HG02623 (cell line): ENCODE measurements around the gene NDUFA8.

ENCODE experiments used
- ATAC-seq: cut with Tn5 transposase; IDR thresholded peaks from one replicate; pipeline ENCODE4 v1.9.1; 2021; ENCODE audit warnings: moderate library complexity; ENCODE audit not compliant: unreplicated experiment

Gene NDUFA8

DNA sequence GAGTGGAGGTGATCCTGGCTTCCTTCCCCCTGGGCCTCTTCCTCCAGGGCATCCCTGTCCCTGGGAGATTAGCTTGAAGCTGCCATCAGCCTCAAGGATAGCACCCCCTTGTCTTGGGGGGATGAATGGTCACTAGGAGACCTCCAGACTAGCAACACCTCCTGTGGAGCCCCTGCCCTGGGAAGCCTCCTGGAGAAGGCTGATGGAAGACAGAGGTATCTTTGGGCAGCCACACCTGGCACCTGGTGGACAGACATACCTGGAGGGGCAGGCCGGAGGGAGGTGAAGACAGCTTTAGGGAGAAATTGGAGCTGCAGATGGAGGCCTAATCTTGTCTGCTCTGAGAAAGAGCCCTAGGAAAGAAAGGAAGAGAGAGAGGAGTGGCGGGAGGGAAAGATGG, 57.4 kb downstream of the NDUFA8 start:
- no peak for ATAC-seq

DNA sequence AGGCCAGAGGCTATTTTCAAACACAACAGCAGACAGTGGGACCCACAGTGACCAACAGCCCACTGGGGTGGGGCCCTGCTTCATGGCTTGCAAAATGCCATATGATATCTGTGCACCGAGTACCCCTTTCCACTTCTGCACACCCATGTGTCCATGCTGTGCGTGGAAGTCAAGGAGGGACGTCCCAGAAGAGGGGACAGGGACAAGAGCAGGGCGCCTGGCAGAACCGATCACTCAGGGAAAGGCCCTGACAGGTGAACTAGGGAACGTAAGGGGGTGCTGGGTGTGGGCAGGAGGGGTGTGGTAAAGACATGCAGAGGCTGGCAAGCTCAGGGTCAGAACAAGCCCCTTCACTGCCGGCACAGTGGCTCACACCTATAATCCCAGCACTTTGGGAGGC, 58.8 kb downstream of the NDUFA8 start:
- no peak for ATAC-seq

DNA sequence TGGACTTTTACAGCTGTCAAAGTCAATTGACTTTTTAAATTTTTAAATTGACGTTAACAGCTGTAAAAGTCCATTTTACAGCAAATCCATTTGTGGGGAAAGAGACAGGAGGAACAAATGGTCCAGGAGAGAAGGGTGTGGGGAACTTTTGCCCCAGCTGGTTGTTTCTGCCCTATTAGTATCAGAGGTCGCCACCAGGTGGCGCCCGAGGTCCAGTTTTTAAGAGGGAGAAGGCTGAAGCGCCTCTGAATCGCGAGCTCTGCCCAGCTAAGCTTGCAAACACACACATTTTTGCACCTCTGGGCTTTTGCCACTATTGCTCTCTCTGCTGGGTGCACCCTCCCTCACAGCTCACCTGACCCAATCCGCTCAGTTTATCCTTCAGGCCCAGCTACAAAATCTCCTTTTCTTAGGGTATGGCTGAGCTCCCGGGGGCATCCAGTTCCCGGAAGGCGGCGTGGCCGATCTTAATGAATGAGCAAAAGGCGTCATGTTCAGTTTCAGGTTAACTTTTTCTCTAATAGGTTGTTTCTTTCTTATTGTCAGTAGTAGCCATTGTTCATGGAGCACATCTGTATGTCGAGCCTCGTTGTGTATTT, 60.2 kb downstream of the NDUFA8 start:
- peak; percentile 68 for ATAC-seq

DNA sequence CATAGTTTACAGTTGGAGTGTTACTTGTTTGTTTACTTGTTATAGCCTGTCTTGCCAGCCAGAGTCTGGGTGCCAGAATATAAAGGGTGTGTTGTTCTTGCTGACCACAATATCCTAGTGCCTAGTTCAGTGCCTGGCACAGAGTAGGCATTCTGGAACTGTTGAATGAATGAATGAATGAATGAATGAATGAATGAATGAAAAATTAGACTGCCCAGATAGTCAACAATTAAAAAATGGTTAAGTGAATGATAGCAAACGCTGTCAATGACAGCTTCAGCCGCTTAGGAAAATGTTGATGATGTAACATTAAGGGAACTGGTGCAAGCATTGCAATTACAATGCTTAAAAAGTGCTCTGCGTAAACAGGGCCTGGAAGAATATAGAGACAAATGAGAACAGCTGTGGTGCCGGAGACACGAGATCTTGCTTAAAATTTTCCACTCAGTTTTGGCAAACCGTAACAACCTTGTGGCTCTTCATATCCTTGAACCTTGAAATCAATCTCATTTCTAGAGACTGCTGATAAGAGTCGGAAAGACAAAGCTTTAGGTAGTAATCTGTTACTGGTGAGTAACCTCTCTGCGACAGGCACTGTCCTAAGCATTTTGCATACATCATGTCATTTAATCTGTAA, 61.8 kb downstream of the NDUFA8 start:
- ATAC-seq = no peak

DNA sequence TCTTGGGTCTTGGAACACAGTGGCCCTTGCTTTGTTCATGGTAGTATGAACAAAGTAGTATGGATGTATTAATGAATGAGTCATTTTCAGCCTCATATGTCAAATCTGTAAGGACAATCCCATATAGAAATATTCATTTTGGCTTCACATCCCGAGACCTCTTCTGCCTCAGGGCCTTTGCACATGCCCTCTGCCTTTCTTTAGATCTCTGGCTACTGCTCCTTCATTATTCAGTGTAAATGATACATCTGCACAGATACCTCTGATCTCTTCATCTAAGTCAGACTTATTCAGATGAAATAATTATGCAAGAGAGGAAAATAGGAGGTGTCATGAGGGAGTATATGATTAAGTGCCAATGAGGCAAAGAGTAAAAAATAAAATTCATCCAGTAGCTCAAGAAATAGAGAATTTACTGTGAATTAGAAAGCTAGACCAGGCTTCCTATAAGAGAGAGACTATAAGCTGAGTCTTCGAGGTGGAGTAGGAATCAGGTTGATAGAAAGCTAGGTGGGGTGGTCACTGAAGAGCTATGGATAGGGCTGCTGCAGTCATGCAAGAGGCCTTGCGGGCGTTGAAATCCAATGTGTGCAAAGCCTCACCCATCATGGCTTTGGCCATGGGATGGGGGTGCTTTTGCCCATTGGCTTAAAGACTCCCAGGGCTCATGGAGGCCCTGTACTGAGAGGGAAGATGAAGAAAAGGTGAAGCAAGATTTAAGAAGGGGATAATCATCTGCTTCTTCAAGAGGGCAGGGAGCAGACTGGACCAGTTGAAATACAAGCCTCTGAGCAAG, 62.8 kb downstream of the NDUFA8 start:
- ATAC-seq = no peak

DNA sequence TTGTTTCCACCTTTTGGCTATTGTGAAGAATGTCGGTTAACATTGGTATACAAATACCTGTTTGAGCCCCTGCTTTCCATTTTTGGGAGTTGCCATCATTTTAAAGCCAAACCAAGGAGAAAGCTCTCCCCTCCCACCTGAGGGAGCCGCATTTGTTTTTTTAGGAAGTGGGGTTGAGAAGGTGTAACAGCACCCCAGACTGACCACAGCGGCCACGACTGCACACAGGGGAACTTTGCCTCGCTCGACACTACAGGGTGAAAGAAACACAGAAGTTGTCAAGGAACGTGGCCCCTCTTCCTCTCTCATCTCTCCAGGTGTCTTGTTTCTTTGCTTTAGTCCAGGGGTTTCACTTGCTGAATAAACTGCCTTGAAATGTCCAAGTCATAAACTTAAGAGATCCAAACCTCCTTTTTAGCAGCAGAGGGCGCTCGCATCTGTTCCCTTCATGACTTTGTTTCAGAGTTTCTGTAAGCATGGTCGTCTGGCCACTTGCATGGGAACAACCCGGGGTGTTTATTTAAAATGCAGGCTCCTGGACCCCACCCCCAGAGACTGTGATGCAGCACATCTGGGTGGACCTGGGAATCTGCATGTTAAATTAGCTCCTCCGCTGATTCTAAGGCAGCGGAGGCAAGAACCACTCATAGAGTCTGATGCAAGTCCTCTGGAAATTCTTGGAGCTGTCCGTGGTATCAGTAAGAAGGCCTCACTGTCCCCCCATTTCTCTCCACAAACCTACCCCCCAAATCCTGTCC, 64.4 kb downstream of the NDUFA8 start:
- ATAC-seq = no peak
